Spleen (tissue), 7 donors: Measurements from ENCODE around the gene DAB1.

Experiments used
- CTCF ChIP-seq, 11 experiments: fragments of 200-600 bp in 7 of 11; fragments of 450-650 bp in 4 of 11; sonication (generic) in 4 of 11; IDR thresholded peaks in 8 of 11; conservative IDR thresholded peaks in 3 of 11; 1 replicate in 7 of 11; 2 replicates in 4 of 11; pipeline versions ENCODE4 v1.4.0 to v1.8.0; 2016 to 2021; ENCODE audit warnings: antibody characterized with exemption in 11 of 11, inconsistent platforms in 4 of 11, mild to moderate bottlenecking in 1 of 11
- POLR2A ChIP-seq, 3 donors: fragments of 450-650 bp; IDR thresholded peaks; one replicate each; pipeline ENCODE4 v1.5.1; 2017; ENCODE audit warnings: antibody characterized with exemption in 3 of 3, mild to moderate bottlenecking in 1 of 3
- donor health status: DM: no; HTN: no; CAD: no; lungs with moderate emphysema.
- donor health status: DM: no; HTN: no; CAD: no.
- donor health status: DM: no; HTN: no; CAD: no.

- TF ChIP-seq POLR2A (IDR thresholded peaks at IDR 0.05) = no peak
- no peak for TF ChIP-seq CTCF (IDR thresholded peaks at IDR 0.05 in 8 of 11, conservative IDR thresholded peaks at IDR 0.05 in 3 of 11)
These were observed 83.4 kb downstream of the DAB1 start for GRCh38 chr1:57340334-57341070.
